ENCODE data around the gene ADAD2.

DNA sequence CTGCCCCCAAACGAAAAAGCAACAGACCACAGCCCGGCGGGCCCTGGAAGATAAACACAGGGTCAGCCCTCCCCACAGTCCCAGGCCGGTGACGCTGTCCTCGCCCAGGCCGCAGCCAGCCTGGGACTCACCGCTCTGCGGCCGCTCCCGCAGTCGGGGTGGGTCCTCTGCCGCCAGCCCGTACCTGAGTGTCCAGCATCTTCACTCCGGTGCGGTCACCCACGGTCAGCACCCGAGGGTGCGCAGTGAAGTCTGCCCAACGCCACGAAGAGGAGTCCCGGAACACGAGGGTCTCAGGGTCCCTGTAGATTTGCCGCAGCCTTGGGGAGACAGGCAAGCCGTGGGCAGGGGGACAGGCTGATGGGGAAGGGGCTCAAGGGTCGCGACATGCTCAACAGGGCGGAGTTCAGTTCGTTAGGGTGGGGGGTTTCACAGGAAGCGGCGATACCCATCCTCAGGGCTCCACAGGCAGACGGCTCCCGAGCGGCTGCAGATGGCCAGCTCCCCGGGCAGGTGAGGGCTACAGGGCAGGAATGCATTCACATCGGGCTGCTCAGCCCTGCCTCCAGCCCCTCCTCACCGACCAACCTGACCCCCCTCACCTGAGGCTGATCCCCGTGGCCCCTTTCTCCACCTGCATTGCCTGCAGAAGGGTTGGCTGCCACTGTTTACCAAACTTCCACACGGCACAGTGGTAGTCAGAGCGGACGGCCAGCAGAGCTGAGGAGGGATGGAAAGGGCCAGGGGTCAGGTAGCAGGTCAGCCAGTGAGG lies 9.6 kb upstream of the ADAD2 start:
- TF ChIP-seq, protein P1, sequence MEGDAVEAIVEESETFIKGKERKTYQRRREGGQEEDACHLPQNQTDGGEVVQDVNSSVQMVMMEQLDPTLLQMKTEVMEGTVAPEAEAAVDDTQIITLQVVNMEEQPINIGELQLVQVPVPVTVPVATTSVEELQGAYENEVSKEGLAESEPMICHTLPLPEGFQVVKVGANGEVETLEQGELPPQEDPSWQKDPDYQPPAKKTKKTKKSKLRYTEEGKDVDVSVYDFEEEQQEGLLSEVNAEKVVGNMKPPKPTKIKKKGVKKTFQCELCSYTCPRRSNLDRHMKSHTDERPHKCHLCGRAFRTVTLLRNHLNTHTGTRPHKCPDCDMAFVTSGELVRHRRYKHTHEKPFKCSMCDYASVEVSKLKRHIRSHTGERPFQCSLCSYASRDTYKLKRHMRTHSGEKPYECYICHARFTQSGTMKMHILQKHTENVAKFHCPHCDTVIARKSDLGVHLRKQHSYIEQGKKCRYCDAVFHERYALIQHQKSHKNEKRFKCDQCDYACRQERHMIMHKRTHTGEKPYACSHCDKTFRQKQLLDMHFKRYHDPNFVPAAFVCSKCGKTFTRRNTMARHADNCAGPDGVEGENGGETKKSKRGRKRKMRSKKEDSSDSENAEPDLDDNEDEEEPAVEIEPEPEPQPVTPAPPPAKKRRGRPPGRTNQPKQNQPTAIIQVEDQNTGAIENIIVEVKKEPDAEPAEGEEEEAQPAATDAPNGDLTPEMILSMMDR (conservative IDR thresholded peaks at IDR 0.05) = no peak
- TF ChIP-seq ZFX (IDR thresholded peaks at IDR 0.05) = no peak

All from C4-2B (cell line).